ENCODE results near the gene TNNT3. TPM values are rescaled to one million over a fixed set of nuclear protein-coding genes. Genes with fewer than 3 reads are reported as not detected.

TNNT3 gene
- total RNA-seq, 1 experiment from 2014 or later, result not detected

- Histone ChIP-seq H4K91ac (ENCODE audit: insufficient read length, low read depth, low read length) (no peak overlapping the region), H3T11ph (ENCODE audit: low read length) (no peak overlapping the region), H3K27me3 (ENCODE audit: insufficient read depth, low read length) (no peaks in the 10 kb centered on the region), H3K4me1 (ENCODE audit: insufficient read depth, low read length) (0 out of 2 replicates have a peak, but pooled peaks cover 3% of the 10 kb centered on the region), H3K79me1 (ENCODE audit: insufficient read depth, low read depth, low read length, poor library complexity, severe bottlenecking) (no peaks in the 10 kb centered on the region), H2BK15ac (ENCODE audit: low read depth, low read length) (no peak overlapping the region), H3K14ac (ENCODE audit: insufficient read depth, low read length) (no peak overlapping the region), H3K18ac (ENCODE audit: insufficient read length, low read depth, low read length) (no peak overlapping the region), H3K4me2 (ENCODE audit: insufficient read depth, insufficient read length, low read length) (no peak overlapping the region), H4K5ac (ENCODE audit: insufficient read length, low read depth, low read length) (no peak overlapping the region), H2BK12ac (ENCODE audit: insufficient read length, low read depth, low read length) (no peak overlapping the region), H3K27ac (ENCODE audit: insufficient read length, low read depth, low read length) (no peak overlapping the region), H3K79me2 (ENCODE audit: insufficient read depth, low read length) (no peaks in the 10 kb centered on the region), H3K23me2 (ENCODE audit: insufficient read length, low read depth, low read length, poor library complexity, severe bottlenecking) (peaks cover 2% of the 10 kb centered on the region), H2AK5ac (ENCODE audit: insufficient read length, low read length) (no peak overlapping the region), H4K20me1 (ENCODE audit: control insufficient read depth, insufficient read depth, insufficient read length) (no peaks in the 10 kb centered on the region), H3K9me3 (ENCODE audit: control insufficient read depth, low read depth, low read length) (no peaks in the 10 kb centered on the region), H3K4ac (ENCODE audit: low read depth, low read length) (no peak overlapping the region), H2BK5ac (ENCODE audit: insufficient read length, low read length) (no peak overlapping the region), H2AFZ (ENCODE audit: low read length) (no peak overlapping the region), H3K23ac (ENCODE audit: insufficient read length, low read depth, low read length) (no peak overlapping the region), H3K9ac (ENCODE audit: extremely low read depth, insufficient read length, low read length) (no peak overlapping the region), H2BK120ac (ENCODE audit: low read depth, low read length, poor library complexity, severe bottlenecking) (no peak overlapping the region), H3K56ac (ENCODE audit: insufficient read length, low read depth, low read length) (no peak overlapping the region), H4K8ac (replicated peaks; ENCODE audit: insufficient read length, low read depth, low read length) (no peak overlapping the region), H2BK20ac (ENCODE audit: low read depth, low read length, poor library complexity, severe bottlenecking) (no peak overlapping the region)
- Mint-ChIP-seq H3K27me3 (ENCODE audit: low read depth) (peaks cover 18% of the 10 kb centered on the region), H3K4me3 (no peak overlapping the region), H3K9me3 (peaks cover 3 to 5% of the 10 kb centered on the region in 2 experiments; a peak in 3 of 5 replicates), H3K4me1 (peaks cover 17 to 24% of the 10 kb centered on the region in 2 experiments), H3K27ac (peak overlapping the region in 1 of 3 experiments; percentile 32; a peak in 1 of 7 replicates), H3K36me3 (ENCODE audit: insufficient read depth in 1 of 3, low read depth in 3 of 3) (no peaks in the 10 kb centered on the region)
- DNase-seq, result no peak
- no CpG with 5 or more reads among the region's 7 CpGs for WGBS (ENCODE audit: extremely low coverage, insufficient read length, low lambda C conversion rate)
- no peak for TF ChIP-seq CTCF (conservative IDR thresholded peaks at IDR 0.05)
Observed at GRCh38 chr11:1909524-1909923, 10.0 kb upstream of the TNNT3 start.
